Measurements from ENCODE around the gene KIF3A. TPM values are rescaled to one million over a fixed set of nuclear protein-coding genes. Genes with fewer than 3 reads are reported as not detected.

KIF3A gene
- total and polyA plus RNA-seq, 2 of the 8 experiments (the other 6 are each of a cell fraction or from before 2014, with no cell fraction given) = 3.1 to 13.1 TPM

DNA sequence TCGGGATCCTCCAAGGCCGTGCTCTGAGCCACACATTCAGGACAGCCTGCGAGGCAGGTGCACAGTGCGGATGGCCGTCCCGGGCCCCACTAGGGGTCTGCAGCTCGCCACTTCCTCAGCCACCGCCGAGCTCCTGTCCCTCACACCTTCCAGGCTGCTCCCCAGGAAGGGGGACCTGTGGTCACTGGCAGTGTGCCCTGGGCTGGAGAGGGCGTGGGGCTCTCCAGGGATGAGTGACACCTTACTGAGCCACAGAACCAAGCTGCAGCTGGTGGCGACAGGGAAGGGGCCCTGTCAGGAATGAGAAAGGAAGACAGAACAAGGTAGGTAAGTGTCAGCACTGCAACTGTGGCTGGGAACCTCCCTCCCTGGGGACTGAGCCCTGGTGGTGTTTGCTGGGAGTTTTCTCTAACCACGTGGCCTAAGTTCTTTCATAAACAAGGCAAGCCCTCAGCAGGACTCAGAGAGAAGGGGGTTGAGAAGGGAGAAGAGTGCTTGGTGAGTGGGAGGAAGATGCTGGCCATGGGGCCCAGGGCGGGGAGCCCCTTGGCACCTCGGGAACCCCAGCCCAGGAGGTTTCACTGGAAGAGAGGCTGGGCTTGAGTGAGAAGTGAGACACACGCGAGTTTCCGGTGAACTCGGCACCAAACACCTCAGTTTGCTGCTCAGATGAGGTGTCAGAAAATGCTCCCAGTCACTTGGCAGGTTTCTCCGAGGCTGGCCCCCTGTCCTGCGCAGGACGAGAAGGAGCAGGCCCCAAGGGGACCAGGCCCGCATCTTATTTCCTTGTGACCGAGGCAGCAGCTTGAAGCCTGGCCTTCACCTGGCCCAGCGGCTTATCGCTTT, 74.2 kb downstream of the KIF3A start:
- ChIA-PET CTCF (ENCODE audit: partially characterized antibody) (interaction anchor here (0.8 kb wide), 1 partner anchor 12 kb away, joined by 4 read pairs; no protein-coding TSS in a partner anchor), POLR2A (ENCODE audit: partially characterized antibody) (interaction anchor here (0.9 kb wide), 1 partner anchor 14 kb away, joined by 3 read pairs; no protein-coding TSS in a partner anchor)
- Histone ChIP-seq H4K20me1 (replicated peaks in 1 of 2; ENCODE audit: control insufficient read depth in 1 of 2, insufficient read depth in 2 of 2, low read length in 2 of 2) (no peaks in the 10 kb centered on the region), H3K27ac (ENCODE audit: low read depth, low read length) (no peak overlapping the region), H3K36me3 (ENCODE audit: control insufficient read depth in 2 of 4, insufficient read depth in 4 of 4, low read length in 3 of 4) (no peaks in the 10 kb centered on the region), H4K5ac (ENCODE audit: insufficient read length, low read depth, low read length) (no peak overlapping the region), H3K56ac (replicated peaks; ENCODE audit: insufficient read length, low read depth, low read length) (no peak overlapping the region), H3K4me3 (ENCODE audit: extremely low read depth in 1 of 4, insufficient read depth in 2 of 4, low read depth in 3 of 4, low read length in 4 of 4) (no peak overlapping the region), H3K9me3 (ENCODE audit: insufficient read depth in 2 of 2, low read depth in 1 of 2, low read length in 1 of 2) (no peaks in the 10 kb centered on the region), H3K4me2 (ENCODE audit: insufficient read depth in 1 of 2, low read depth in 2 of 2, low read length in 2 of 2) (no peak overlapping the region), H2BK5ac (ENCODE audit: low read depth, low read length) (no peak overlapping the region), H3K14ac (ENCODE audit: insufficient read length) (no peak overlapping the region), H2BK120ac (replicated peaks; ENCODE audit: low read depth, low read length) (no peak overlapping the region), H4K8ac (ENCODE audit: extremely low read depth, insufficient read depth, low read length) (no peak overlapping the region), H2BK15ac (ENCODE audit: low read length) (no peak overlapping the region), H2AK5ac (ENCODE audit: low read depth, low read length) (no peak overlapping the region), H3K9ac (replicated peaks in 1 of 4; ENCODE audit: extremely low read depth in 1 of 4, low read depth in 3 of 4, low read length in 3 of 4) (no peak overlapping the region), H2AFZ (ENCODE audit: low read length) (peak overlapping the region; percentile 66), H2BK20ac (ENCODE audit: low read length) (no peak overlapping the region), H3K4ac (replicated peaks; ENCODE audit: insufficient read length, low read depth, low read length) (no peak overlapping the region), H3K18ac (ENCODE audit: extremely low read depth, low read length) (peak overlapping the region; percentile 32; the same call in 1 of the 2 replicates), H2BK12ac (ENCODE audit: low read depth, low read length) (no peak overlapping the region; the same call in 1 of the 2 replicates), H3K23me2 (ENCODE audit: low read depth, low read length) (no peaks in the 10 kb centered on the region), H3K79me2 (ENCODE audit: control insufficient read depth in 1 of 2, insufficient read depth in 2 of 2, low read length in 2 of 2) (no peaks in the 10 kb centered on the region), H3K27me3 (replicated peaks in 1 of 4; ENCODE audit: control insufficient read depth in 3 of 4, extremely low read depth in 1 of 4, insufficient read depth in 3 of 4, low read length in 3 of 4) (no peaks in the 10 kb centered on the region; a peak in 2 of 7 replicates), H4K91ac (replicated peaks; ENCODE audit: insufficient read length, low read length) (no peak overlapping the region), H3K79me1 (ENCODE audit: low read depth, low read length) (no peaks in the 10 kb centered on the region), H3K4me1 (replicated peaks in 1 of 4; ENCODE audit: control insufficient read depth in 3 of 4, insufficient read depth in 4 of 4, low read length in 3 of 4) (peaks cover 0 to 3% (median 0%) of the 10 kb centered on the region in 4 experiments; a peak in 1 of 7 replicates), H3K23ac (ENCODE audit: insufficient read length) (no peak overlapping the region)
- FAIRE-seq (no peak), DNase-seq (ENCODE audit: low read depth in 1 of 2, low spot score in 2 of 2) (no peak)
- 83% methylated on average over 25 of the region's 25 CpGs; no CpG with 5 or more reads in 1 of the 2 experiments for WGBS, 2 experiments (ENCODE audit: extremely low coverage in 1 of 2, insufficient coverage in 1 of 2, insufficient read length in 1 of 2, insufficient replicate concordance in 2 of 2, low coverage in 1 of 2, low lambda C conversion rate in 2 of 2, missing lambda C conversion rate in 1 of 2)
- TF ChIP-seq RNF2 (IDR thresholded peaks at IDR 0.05; ENCODE audit: borderline replicate concordance, low read depth, low read length, missing control alignments, poor library complexity, severe bottlenecking) = no peak
- TF ChIP-seq SRF (IDR thresholded peaks at IDR 0.05; ENCODE audit: low read depth, low read length) = no peak
- no peak for TF ChIP-seq SP4 (IDR thresholded peaks at IDR 0.05; ENCODE audit: low read length)
- no peak for TF ChIP-seq NANOG (IDR thresholded peaks at IDR 0.05; ENCODE audit: insufficient read depth, low read depth, low read length, poor library complexity, severe bottlenecking)
- no peak for TF ChIP-seq FOSL1 (IDR thresholded peaks at IDR 0.05; ENCODE audit: insufficient read depth, low read depth, low read length)
- TF ChIP-seq POU5F1 (IDR thresholded peaks at IDR 0.05; ENCODE audit: low read depth, low read length) = no peak
- TF ChIP-seq SUZ12 (IDR thresholded peaks at IDR 0.05; ENCODE audit: low read length) = no peak
- no peak for TF ChIP-seq KDM4A (IDR thresholded peaks at IDR 0.05; ENCODE audit: low read depth, low read length, severe bottlenecking)
- no peak for TF ChIP-seq ASH2L (IDR thresholded peaks at IDR 0.05; ENCODE audit: low read length)
- no peak for TF ChIP-seq CHD1 (IDR thresholded peaks at IDR 0.05; ENCODE audit: low read depth, low read length)
- no peak for TF ChIP-seq CREB1 (IDR thresholded peaks at IDR 0.05)
- TF ChIP-seq BCL11A (IDR thresholded peaks at IDR 0.05; ENCODE audit: low read depth in 2 of 2, low read length in 2 of 2) = no peak
- no peak for TF ChIP-seq CEBPB (IDR thresholded peaks at IDR 0.05; ENCODE audit: low read depth, low read length)
